ENCODE measurements around the gene USP37.
A peak's percentile ranks its signal among the peaks of the same experiment; 100 is the strongest.

The USP37 gene

DNA sequence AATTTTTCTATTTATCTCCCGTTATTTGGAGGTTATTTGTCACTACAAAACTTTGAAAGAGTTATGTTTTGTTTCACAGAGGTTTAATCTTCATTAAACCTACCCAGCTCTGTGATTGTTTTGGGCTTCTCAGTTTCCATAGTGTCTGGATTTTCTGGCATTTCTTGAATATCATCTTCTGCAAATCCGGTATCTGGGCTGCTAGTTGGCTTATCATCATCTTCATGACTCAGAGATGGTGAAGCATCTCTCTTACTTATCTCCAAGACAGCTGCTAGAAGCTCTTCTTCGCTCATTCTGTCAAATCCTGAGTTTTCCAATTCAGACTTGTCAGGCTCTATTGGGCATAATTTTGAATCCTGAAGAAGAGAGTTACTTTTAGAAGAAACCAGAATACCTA lies 93.6 kb downstream of the USP37 start:
- DNase-seq: no peak

DNA sequence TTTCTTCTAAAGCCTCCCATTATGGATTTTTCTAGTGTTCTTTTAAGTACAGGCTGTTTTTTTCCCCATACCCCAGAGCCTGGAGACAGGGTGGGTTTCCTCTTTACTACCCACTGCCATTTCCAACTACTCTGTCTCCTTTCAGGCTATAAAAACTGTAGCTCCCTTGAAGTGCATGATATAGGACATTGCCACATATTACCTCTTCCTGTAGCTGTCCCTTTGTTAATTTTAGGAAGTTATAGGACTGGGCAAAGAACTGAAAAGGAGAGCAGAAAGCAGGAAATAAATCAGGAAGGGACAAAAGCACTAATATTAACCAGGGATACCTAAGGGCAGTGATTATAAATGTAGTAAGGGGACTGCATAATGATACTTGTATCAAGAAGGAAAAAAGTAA lies 95.2 kb downstream of the USP37 start:
- DNase-seq: no peak

DNA sequence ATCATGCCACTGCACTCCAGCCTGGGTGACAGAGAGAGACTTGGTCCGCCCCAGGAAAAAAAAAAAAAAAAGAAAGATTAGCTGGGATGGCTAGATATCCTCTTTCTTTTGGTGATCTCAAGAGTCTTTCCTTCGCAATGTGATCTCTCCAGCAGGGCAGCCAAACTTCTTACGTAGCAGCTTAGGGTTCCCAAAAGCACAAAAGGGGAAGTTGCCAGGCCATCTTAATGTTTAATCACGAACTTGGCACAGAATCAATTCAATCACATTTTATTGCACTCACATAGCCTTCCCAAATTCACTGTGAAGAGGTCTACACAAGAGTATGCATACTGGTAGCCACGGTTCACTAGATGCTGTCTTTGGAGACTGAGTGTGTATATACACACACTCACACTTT lies 96.2 kb downstream of the USP37 start:
- DNase-seq: no peak

DNA sequence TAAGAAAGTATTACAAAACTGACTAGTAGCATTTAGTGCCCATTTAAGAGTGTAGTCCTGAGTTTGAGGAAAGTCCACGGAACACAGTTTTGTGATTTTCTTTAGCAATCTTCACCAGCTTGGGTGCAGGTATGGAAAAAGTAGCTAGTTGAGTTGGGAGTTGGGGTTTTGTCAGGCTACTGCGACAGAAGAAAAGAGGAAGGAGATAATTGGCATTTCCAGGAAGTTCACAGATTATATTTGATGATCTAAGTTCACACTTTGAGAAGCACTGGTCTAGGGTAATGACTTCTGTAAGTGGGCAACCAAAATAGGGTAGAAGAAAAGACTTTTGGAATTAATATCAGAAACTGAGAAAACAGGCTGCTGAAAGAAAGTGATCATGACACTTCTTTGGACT lies 97.1 kb downstream of the USP37 start:
- DNase-seq: no peak

DNA sequence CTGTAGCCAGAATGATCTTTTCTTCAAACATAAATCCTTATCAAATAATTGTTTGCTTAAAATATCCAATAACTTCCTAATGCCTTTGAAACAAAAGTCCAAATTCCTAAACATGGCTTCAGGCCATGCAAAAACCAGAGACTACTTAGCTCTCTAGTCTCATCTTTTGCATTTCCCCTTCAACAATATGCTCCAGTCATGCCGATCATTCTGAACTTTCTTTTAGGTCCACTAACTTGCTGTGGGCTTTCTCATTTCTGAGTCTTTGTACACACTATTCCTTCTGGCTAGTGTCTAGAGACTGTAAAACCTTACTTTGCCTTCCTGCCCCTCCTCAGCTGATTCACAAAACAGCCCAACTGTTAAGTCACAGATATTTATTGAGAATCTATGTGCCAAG lies 97.7 kb downstream of the USP37 start:
- DNase-seq: no peak

DNA sequence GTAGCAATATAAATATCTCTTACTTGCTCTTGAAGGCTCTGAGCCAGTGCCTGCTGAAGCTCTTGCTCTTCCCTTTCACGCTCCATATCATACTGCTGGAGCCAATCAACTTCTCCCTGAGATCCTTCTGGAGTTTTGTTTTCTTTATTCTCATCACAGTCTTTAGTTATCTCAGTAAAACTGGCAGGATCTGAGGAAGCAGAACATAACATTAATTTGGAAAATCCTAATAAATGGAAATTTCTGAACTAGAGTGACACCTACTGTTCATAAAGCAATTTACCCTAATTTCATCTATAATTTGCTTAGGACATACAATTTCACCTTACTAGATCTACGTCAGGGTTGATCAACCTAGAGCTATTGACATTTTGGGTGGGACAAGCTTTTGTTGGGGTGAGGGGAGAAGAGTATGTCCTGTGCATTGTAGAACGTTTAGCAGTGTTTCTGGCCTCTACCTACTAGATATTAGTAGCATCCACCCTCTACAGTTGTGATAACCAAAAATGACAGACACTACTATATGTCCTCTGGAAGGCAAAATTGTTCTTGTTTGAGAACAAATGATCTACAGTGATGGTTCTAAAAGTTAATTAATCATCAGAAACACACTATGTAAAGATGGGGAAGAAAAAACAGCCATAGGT lies 102.0 kb downstream of the USP37 start:
- DNase-seq: peak in 1 of 2 experiments; percentile 17

DNA sequence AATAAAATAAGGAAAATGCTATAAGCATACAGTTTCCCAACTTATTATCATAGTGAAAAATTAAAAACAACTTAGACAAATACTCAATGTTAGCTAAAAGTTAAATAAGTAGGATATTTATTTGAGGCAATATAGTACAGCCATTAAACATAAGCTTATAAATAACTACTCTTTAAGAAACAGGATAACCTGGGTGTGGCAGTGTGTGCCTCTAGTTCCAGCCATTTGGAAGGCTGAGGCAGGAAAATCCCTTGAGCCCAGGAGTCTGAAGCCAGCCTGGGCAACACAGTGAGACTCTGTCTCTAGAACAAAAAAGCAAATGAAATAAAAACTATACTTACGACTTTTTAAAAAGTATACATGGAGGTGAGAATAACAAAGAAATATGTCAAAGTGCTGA lies 109.6 kb downstream of the USP37 start:
- no peak for DNase-seq

DNA sequence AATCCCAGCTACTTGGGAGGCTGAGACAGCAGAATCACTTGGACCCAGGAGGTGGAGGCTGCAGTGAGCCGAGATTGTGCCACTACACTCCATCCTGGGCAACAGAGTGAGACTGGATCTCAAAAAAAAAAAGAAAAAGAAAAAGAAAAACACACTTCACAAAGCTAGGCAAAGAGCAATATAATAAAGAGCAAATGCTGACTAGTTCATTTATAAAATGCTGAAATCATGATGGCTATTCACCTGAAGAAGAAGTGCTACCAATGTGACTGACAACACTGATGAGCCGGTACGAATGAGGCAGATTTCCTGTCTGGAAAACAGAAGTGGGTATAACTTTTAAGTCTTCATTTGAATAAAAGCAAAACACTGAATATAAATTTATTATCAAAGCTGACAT lies 111.3 kb downstream of the USP37 start:
- no peak for DNase-seq

DNA sequence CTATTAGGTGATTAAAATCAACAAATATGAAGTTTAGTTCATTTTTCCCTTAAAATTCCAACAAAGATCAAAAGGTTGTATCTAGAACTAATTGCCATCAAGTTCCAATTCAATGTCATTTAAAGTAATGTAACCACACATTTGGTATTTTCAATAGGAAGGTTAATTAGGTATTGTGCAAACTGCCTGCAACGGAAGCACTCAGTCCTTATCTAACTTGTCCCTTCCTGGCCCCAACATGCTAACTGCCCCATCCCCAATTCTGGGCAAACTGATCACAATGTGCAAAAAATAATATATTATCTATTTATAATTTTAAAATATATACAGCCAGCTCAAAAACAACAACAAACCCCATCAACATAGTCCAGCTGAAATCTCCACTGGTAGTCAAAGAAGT lies 116.1 kb downstream of the USP37 start:
- no peak for DNase-seq

DNA sequence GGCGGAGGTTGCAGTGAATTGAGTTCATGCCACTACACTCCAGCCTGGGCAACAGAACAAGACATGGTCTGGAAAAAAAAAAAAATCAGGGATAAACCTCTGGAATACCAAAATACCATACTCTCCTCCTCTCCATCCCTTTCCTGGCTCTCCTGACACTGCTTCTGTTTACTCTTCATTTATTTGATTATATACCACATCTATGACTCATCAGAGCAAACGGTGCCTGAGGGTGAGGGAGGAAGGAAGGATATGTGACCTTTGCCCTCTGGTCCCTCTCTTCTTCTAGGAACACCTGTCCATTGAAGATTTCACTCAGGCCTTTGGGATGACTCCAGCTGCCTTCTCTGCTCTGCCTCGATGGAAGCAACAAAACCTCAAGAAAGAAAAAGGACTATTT lies 119.2 kb downstream of the USP37 start:
- peak in 1 of 2 experiments; percentile 52 for DNase-seq

DNA sequence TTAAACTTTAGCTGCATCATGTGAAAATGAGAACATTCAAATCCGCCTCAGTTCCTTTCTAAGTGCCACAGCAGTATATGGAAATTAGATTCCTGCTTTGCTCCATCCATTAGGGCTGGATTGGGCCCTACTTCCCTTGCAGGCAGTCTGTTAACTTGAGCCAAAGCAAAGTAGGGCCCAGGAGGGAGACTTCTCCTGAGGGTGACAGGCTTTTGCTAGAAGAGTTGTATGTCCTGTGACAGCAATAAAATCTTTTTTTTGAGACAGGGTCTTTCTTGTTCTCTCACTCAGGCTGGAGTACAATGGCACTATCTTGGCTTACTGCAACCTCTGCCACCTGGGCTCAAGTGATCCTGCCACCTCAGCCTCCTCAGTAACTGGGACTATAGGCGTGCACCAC lies 121.1 kb downstream of the USP37 start:
- DNase-seq: no peak

DNA sequence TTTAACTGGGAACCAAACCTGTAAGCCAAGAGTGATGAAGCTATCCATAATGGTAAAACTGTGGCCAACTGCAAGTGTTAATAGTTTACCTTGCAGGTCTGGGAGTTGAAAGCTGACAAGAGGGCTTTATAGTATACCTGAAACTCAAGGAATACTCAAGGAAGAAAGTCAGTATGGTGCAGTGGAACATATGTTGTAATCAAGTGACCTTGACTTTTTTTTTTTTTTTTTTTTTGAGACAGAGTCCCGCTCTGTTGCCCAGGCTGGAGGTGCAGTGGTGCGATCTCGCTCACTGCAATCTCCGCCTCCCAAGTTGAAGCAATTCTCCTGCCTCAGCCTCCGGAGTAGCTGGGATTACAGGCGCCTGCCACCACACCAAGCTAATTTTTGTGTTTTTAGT lies 121.6 kb downstream of the USP37 start:
- no peak for DNase-seq

DNA sequence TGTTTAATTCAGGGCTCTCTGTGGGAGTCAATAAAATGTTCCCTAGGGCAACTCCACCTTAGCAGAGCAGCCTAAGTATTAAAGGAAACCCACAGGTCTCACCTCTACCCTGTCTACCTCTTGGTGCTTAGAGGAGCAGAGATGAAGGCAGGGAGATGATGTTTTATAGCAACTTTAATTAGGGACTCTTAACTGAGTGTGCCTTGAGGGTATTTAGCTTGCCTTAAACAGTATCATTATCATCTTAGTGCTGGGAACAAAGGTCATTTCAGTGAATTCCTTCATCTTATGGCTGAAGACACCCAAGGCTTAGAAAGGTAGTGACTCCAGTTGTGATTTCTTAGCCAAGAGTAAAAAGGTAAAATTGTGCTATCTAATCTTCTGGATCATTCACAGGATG lies 122.5 kb downstream of the USP37 start:
- no peak for DNase-seq

DNA sequence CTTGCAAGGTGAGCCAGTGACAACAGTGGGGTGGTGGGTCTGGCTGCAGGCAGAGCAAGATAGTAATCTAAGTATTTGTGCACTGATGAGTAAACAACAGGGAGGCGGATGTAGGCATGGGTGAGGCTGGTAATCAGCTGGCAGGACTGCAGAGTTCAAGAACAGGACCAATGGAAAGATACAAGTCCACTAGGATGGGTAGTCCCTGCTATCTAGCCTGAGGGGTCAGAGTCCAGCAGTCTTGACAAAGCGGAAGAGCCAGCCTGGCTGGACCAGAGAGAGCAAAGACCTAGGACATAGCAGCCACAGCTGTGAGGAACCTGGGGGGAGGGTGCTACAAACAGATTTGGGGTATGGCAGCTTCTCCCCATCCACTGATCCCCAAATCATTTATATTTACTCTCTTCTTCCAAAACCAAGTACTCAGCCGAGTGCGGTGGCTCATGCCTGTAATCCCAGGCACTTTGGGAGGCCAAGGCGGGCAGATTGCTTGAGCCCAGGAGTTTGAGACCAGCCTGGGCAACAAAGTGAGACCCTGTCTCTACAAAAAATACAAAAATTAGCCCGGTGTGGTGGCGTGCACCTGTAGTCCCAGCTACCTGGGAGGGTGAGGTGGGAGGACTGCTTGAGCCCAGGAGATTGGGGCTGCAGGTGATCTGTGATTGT lies 123.3 kb downstream of the USP37 start:
- DNase-seq: no peak

DNA sequence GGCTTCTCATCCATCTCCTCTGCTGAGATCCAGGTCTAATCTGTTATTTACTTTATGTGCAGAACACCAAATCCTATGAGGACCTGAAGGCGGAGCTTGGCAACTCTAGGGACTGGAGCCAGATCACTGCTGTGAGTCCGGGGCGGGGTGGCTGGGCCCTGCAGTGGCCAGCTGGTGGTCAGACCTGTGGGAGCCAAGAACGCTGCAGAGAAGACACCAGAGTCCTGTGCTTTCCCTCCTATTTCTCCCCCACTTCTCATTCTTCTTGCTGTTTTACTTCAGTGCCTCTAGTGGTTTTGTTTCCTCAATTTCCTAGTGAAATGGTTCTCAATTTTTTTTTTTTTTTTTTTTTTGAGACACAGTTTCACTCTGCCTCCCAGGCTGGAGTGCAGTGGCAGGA lies 129.6 kb downstream of the USP37 start:
- DNase-seq: no peak

DNA sequence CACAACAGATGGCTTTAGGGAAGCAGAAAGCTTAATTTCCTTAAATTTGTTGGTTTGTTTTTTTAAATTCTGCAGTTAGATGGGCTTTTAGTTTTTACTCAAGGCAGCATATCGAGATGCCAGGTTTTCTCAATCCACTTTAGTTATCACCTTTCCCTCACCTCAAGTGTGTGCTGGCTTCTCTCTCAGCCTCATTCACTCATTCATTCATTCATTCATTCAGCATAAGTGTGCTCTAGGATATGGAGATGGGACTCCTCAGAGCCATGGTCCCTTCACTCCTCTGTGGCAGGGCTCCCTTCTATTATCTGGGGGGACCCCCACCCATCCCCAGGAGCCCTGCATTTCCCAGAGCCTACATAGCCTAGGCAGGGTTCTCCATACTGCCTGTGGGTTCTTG lies 130.2 kb downstream of the USP37 start:
- DNase-seq: no peak

DNA sequence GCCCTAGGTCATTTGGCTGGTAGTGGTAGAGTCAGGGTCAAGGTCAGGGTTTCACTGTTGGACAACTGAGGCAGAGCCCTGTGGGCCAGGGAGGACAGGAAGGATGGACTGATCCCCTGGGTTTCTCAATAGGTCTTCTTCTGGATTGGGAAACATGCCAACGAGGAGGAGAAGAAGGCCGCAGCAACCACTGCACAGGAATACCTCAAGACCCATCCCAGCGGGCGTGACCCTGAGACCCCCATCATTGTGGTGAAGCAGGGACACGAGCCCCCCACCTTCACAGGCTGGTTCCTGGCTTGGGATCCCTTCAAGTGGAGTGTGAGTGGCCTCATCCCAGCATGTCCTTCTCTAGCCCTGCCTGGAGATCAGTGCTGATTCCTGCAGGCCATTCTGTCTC lies 131.2 kb downstream of the USP37 start:
- no peak for DNase-seq

DNA sequence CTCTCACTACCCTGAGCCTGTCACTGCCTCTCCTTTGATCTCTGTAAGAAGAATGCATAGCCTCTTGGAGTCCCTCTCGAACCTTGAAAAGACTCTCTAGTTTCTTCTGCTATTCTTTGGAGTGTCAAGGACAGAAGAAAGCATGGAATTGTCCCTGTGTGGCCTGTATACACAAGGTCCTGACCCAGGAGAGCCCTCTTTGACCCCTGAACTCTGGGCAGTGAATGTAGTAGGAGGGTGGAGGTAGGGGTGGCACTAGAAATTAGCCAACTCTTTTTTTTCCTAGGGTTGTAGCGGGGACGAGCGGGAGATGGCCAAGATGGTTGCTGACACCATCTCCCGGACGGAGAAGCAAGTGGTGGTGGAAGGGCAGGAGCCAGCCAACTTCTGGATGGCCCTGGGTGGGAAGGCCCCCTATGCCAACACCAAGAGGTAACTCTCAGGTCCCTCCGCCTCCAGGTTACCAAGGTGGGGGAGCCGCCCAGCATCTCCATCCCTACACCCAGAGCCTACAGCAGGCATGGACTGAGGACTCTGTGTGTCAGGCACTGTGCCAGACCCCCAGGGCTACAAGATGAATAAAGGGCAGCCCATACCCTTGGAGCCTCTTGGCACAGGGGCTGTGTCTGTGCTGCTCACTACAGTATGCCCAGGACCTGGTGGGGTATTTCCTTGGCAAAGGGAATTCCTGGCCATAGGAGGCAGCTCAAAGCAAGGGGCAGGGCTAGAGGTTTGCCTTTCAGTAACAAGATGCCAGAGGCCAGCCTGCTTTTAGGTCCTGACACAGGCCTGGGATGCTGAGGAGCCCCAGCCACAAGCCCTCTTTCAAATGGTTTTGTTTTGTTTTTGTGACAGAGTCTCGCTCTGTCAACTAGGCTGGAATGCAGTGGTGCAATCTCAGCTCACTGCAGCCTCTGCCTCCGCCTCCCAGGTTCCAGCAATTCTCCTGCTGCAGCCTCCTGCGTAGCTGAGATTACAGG lies 132.9 kb downstream of the USP37 start:
- DNase-seq: no peak

DNA sequence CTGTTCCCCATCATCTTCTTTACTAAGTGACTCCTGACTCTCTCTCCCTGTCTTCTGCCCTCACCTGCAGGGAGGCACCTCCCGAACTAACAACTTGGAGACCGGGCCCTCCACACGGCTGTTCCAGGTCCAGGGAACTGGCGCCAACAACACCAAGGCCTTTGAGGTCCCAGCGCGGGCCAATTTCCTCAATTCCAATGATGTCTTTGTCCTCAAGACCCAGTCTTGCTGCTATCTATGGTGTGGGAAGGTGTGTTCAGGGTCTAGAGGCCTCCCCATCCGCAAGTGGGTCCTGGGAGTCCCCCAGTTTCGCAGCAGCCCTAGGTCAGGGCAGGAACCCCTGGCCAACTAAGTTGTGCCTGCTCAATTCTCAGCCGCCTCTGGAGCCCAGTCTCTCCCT lies 133.7 kb downstream of the USP37 start:
- DNase-seq: no peak

DNA sequence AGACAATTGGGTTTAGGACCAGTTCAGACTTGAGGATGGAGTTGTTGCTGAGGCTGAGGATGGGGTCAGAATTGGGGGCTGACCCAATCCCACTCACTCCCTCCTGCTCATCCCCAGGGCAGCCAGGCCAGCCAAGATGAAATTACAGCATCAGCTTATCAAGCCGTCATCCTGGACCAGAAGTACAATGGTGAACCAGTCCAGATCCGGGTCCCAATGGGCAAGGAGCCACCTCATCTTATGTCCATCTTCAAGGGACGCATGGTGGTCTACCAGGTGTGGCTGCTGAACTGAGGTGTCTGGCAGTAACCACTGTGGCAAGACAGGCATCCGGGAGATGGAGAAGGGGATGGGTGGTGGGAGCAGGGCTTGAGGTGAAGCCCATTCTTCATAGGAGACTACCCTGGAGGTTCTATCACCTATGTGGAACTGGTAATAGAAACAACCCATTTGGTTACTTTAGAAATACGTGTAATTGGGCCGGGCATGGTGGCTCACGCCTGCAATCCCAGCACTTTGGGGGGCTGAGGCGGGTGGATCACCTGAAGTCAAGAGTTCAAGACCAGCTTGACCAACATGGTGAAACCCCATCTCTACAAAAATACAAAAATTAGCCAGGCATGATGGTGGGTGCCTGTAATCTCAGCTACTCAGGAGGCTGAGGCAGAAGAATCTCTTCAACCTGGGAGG lies 135.3 kb downstream of the USP37 start:
- DNase-seq: no peak

DNA sequence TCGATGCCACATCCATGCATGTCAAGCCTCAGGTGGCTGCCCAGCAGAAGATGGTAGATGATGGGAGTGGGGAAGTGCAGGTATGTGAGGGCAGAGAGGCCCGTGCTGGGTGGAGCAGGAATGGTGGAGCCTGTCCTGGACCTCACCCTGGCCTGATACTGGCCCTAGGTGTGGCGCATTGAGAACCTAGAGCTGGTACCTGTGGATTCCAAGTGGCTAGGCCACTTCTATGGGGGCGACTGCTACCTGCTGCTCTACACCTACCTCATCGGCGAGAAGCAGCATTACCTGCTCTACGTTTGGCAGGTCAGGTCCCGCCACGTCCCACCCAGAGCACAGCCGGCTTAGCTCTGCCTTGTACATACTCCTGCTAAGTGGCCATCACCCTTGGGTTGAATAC lies 136.3 kb downstream of the USP37 start:
- DNase-seq: no peak

DNA sequence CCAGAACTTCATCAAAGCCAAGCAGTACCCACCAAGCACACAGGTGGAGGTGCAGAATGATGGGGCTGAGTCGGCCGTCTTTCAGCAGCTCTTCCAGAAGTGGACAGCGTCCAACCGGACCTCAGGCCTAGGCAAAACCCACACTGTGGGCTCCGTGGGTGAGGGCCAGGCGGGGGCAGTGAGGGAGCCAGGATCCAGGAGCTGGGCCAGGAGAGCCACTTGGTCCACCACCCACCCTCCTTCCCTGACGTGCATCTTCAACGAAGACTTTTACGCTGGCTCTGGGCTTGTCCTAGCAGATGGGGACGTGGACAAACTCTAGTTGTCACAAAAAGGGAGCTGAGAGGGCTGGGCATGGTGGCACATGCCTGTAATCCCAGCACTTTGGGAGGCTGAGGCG lies 137.4 kb downstream of the USP37 start:
- no peak for DNase-seq

Measured in SW 1271 (cell line).